Erythroblast (primary cell): Measurements from ENCODE around the gene CHFR.

Experiments used
- GATA1 ChIP-seq: IDR thresholded peaks from 2 replicates; pipeline ENCODE4 v1.6.1; 2011; ENCODE audit warnings: low read depth, mild to moderate bottlenecking, control low read depth, low read length, moderate library complexity
- POLR2A ChIP-seq: IDR thresholded peaks from 2 replicates; pipeline ENCODE4 v1.6.1; 2011; ENCODE audit warnings: mild to moderate bottlenecking, low read length

GRCh38 chr12:132841151-132841550, 46.3 kb downstream of the CHFR start:
- TF ChIP-seq POLR2A (no peak), GATA1 (no peak)
